WTC11 (cell line): ENCODE data around the gene ARHGAP18. TPM values are rescaled to one million over a fixed set of nuclear protein-coding genes. Genes with fewer than 3 reads are reported as not detected.

ENCODE experiments used
- ATAC-seq: fragments of 200-7000 bp; cut with Tn5 transposase; 2 replicates; pipeline ENCODE4 v1.10.0; 2021; ENCODE audit warnings: mild to moderate bottlenecking, moderate library complexity
- CTCF ChIA-PET: fragments of 300-600 bp; sonication (Branson Sonifier 250); formaldehyde crosslinking; loops from one replicate; lab custom pipeline; 2021; ENCODE audit warnings: antibody characterized with exemption; lab: Charles Lee
- POLR2A ChIA-PET: fragments of 350-600 bp; sonication (Branson Sonifier 250); formaldehyde crosslinking; loops from one replicate; lab custom pipeline; 2021; ENCODE audit warnings: antibody characterized with exemption; lab: Charles Lee
- DNase-seq: peaks from one replicate; pipeline ENCODE4 v3.0.0; 2021; ENCODE audit warnings: low spot score
- H3K27ac Mint-ChIP-seq: 2 replicates; pipeline ENCODE4 v1.8.0; 2021; ENCODE audit warnings: mixed read lengths
- H3K27me3 Mint-ChIP-seq: 2 replicates; pipeline ENCODE4 v1.8.0; 2021; ENCODE audit warnings: low read depth, mild to moderate bottlenecking, moderate library complexity, mixed read lengths
- H3K36me3 Mint-ChIP-seq: 2 replicates; pipeline ENCODE4 v1.8.0; 2021; ENCODE audit warnings: mixed read lengths
- H3K4me1 Mint-ChIP-seq: 2 replicates; pipeline ENCODE4 v1.8.0; 2022; ENCODE audit warnings: mixed read lengths
- H3K4me3 Mint-ChIP-seq: 2 replicates; pipeline ENCODE4 v1.8.0; 2021; ENCODE audit warnings: mild to moderate bottlenecking, moderate library complexity, mixed read lengths
- H3K9me3 Mint-ChIP-seq: 2 replicates; pipeline ENCODE4 v1.8.0; 2021; ENCODE audit warnings: mixed read lengths
- ELF4 ChIP-seq: sonication (generic); formaldehyde crosslinking; IDR thresholded peaks from 2 replicates; pipeline ENCODE4 v1.8.1; 2022; ENCODE audit warnings: low read depth, mild to moderate bottlenecking, moderate library complexity, missing genetic modification reagents
- FOXJ3 ChIP-seq: sonication (generic); formaldehyde crosslinking; IDR thresholded peaks from 2 replicates; pipeline ENCODE4 v1.9.0; 2021; ENCODE audit warnings: missing genetic modification reagents, mild to moderate bottlenecking, borderline replicate concordance
- HMGA2 ChIP-seq: fragments of 250-450 bp; sonication (Bioruptor Pico); IDR thresholded peaks from 2 replicates; pipeline ENCODE4 v1.4.0; 2021; ENCODE audit warnings: mild to moderate bottlenecking, moderate library complexity
- IRF2 ChIP-seq: sonication (generic); formaldehyde crosslinking; IDR thresholded peaks from 2 replicates; pipeline ENCODE4 v1.8.0; 2022; ENCODE audit warnings: low read depth, missing genetic modification reagents, borderline replicate concordance
- KAT7 ChIP-seq: sonication (generic); formaldehyde crosslinking; IDR thresholded peaks from 2 replicates; pipeline ENCODE4 v1.8.1; 2023; ENCODE audit warnings: missing genetic modification reagents, mild to moderate bottlenecking, borderline replicate concordance
- MYBL2 ChIP-seq: sonication (generic); formaldehyde crosslinking; IDR thresholded peaks from 2 replicates; pipeline ENCODE4 v1.8.1; 2023; ENCODE audit warnings: mild to moderate bottlenecking, moderate library complexity, missing genetic modification reagents
- NFYB ChIP-seq: sonication (generic); formaldehyde crosslinking; conservative IDR thresholded peaks from 2 replicates; pipeline ENCODE4 v1.8.0; 2022; ENCODE audit warnings: low read depth, missing genetic modification reagents
- NR3C1 ChIP-seq: sonication (generic); formaldehyde crosslinking; conservative IDR thresholded peaks from 2 replicates; pipeline ENCODE4 v1.8.1; 2023; ENCODE audit warnings: low read depth, mild to moderate bottlenecking, missing genetic modification reagents
- SMAD3 ChIP-seq: sonication (generic); formaldehyde crosslinking; IDR thresholded peaks from 2 replicates; pipeline ENCODE4 v1.8.0; 2022; ENCODE audit warnings: missing genetic modification reagents, mild to moderate bottlenecking, borderline replicate concordance
- SMAD4 ChIP-seq: sonication (generic); formaldehyde crosslinking; IDR thresholded peaks from 2 replicates; pipeline ENCODE4 v1.8.0; 2022; ENCODE audit warnings: mild to moderate bottlenecking, missing genetic modification reagents
- TCF7 ChIP-seq: sonication (generic); formaldehyde crosslinking; IDR thresholded peaks from 2 replicates; pipeline ENCODE4 v1.8.0; 2022; ENCODE audit warnings: mild to moderate bottlenecking, low read depth, missing genetic modification reagents, moderate library complexity
- TEAD1 ChIP-seq: sonication (generic); formaldehyde crosslinking; IDR thresholded peaks from 2 replicates; pipeline ENCODE4 v1.8.0; 2022; ENCODE audit warnings: mild to moderate bottlenecking, missing genetic modification reagents
- TP53 ChIP-seq: sonication (generic); formaldehyde crosslinking; IDR thresholded peaks from 2 replicates; pipeline ENCODE4 v1.8.1; 2023; ENCODE audit warnings: mild to moderate bottlenecking, missing genetic modification reagents
- ZNF219 ChIP-seq: sonication (generic); formaldehyde crosslinking; IDR thresholded peaks from 2 replicates; pipeline ENCODE4 v1.8.0; 2023; ENCODE audit warnings: missing genetic modification reagents, mild to moderate bottlenecking, borderline replicate concordance
- ZNF423 ChIP-seq: fragments of 250-450 bp; sonication (Bioruptor Pico); IDR thresholded peaks from 2 replicates; pipeline ENCODE4 v2.1.2; 2022; ENCODE audit warnings: mild to moderate bottlenecking, moderate library complexity
- total RNA-seq: library from RNA; stranded (reverse); gene quantifications from 3 replicates; pipeline ENCODE4 v1.2.3, GENCODE V29; 2021
- TF ChIP-seq, protein P1 (sequence below): sonication (generic); formaldehyde crosslinking; IDR thresholded peaks from 2 replicates; pipeline ENCODE4 v1.8.0; 2022; ENCODE audit warnings: mild to moderate bottlenecking, missing genetic modification reagents
- TF ChIP-seq, protein P2 (sequence below): sonication (generic); formaldehyde crosslinking; IDR thresholded peaks from 2 replicates; pipeline ENCODE4 v1.8.1; 2023; ENCODE audit warnings: mild to moderate bottlenecking, missing genetic modification reagents
- TF ChIP-seq, protein P3 (sequence below): fragments of 250-450 bp; sonication (Bioruptor Pico); conservative IDR thresholded peaks from 2 replicates; pipeline ENCODE4 v1.9.0; 2021; ENCODE audit warnings: mild to moderate bottlenecking
- TF ChIP-seq, protein P4 (sequence below): fragments of 250-450 bp; sonication (Bioruptor Pico); IDR thresholded peaks from 2 replicates; pipeline ENCODE4 v2.1.2; 2022; ENCODE audit warnings: mild to moderate bottlenecking, moderate library complexity
- TF ChIP-seq, protein P5 (sequence below): sonication (generic); formaldehyde crosslinking; IDR thresholded peaks from 2 replicates; pipeline ENCODE4 v1.8.1; 2022; ENCODE audit warnings: missing genetic modification reagents, borderline replicate concordance

Gene ARHGAP18
- total RNA-seq, 1 experiment from 2014 or later: 4.6 TPM

DNA sequence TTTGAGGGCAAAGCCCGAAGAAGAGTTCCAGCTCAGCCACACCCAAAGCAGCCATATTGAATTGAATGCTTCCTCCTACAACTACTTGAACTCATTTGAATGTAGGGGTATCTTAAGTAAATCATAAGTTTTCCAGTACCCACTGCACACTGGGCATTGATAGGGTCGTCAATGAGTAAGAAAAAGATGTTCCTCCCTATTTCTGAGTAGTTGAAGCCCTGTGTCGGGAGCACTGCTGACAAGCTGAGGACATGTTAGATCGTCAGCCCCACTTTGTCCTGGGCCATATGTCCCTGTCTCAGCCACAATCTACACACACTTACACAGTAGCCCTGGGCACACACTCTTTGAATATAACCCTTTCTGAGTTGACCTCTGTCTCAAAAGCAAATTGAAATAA is 105.7 kb downstream of the ARHGAP18 start:
- Mint-ChIP-seq H3K4me1 (peaks cover 26% of the 10 kb centered on the region), H3K27me3 (no peaks in the 10 kb centered on the region), H3K27ac (no peak overlapping the region), H3K9me3 (no peaks in the 10 kb centered on the region), H3K4me3 (no peak overlapping the region), H3K36me3 (no peaks in the 10 kb centered on the region)
- ATAC-seq: no peak
- no peak for DNase-seq
- ChIA-PET CTCF (no interaction called here), POLR2A (no interaction called here)
- TF ChIP-seq, protein P1, sequence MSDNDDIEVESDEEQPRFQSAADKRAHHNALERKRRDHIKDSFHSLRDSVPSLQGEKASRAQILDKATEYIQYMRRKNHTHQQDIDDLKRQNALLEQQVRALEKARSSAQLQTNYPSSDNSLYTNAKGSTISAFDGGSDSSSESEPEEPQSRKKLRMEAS (CRISPR knock-in tag): no peak
- no peak for TF ChIP-seq KAT7 (CRISPR knock-in tag)

DNA sequence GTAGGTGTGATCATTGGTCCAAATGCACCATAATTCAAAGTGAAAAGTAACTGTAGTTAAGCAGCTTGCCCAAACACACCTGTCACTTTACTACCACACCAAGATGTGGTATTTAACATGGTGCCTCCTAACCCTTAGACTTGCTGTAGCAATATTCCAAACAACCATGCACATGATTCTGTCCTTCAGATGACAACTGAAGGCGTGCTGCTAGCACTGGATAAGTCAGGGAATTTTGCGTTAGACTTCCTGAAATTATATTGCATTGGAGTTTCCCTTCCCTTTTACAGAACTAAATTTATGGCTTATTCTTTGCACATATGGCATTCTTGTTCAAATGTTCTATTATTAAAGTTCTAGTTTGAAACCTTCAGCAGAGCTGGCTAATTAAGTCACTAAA is 106.2 kb downstream of the ARHGAP18 start:
- ATAC-seq: no peak
- Mint-ChIP-seq H3K27me3 (no peaks in the 10 kb centered on the region), H3K36me3 (no peaks in the 10 kb centered on the region), H3K9me3 (no peaks in the 10 kb centered on the region), H3K4me3 (no peak overlapping the region), H3K27ac (no peak overlapping the region), H3K4me1 (peaks cover 22% of the 10 kb centered on the region)
- ChIA-PET POLR2A (no interaction called here), CTCF (no interaction called here)
- DNase-seq: no peak
- TF ChIP-seq NFYB (CRISPR knock-in tag) (no peak), TP53 (CRISPR knock-in tag) (no peak), NR3C1 (no peak), SMAD4 (CRISPR knock-in tag) (no peak), ELF4 (CRISPR knock-in tag) (no peak), HMGA2 (no peak), ZNF219 (no peak), IRF2 (no peak), FOXJ3 (CRISPR knock-in tag) (no peak), TCF7 (no peak), TEAD1 (CRISPR knock-in tag) (no peak), ZNF423 (CRISPR knock-in tag) (no peak), SMAD3 (CRISPR knock-in tag) (no peak), MYBL2 (CRISPR knock-in tag) (no peak)
- TF ChIP-seq, protein P2, sequence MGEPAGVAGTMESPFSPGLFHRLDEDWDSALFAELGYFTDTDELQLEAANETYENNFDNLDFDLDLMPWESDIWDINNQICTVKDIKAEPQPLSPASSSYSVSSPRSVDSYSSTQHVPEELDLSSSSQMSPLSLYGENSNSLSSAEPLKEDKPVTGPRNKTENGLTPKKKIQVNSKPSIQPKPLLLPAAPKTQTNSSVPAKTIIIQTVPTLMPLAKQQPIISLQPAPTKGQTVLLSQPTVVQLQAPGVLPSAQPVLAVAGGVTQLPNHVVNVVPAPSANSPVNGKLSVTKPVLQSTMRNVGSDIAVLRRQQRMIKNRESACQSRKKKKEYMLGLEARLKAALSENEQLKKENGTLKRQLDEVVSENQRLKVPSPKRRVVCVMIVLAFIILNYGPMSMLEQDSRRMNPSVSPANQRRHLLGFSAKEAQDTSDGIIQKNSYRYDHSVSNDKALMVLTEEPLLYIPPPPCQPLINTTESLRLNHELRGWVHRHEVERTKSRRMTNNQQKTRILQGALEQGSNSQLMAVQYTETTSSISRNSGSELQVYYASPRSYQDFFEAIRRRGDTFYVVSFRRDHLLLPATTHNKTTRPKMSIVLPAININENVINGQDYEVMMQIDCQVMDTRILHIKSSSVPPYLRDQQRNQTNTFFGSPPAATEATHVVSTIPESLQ (CRISPR knock-in tag): no peak
- TF ChIP-seq, protein P1 (CRISPR knock-in tag): no peak
- TF ChIP-seq, protein P3, sequence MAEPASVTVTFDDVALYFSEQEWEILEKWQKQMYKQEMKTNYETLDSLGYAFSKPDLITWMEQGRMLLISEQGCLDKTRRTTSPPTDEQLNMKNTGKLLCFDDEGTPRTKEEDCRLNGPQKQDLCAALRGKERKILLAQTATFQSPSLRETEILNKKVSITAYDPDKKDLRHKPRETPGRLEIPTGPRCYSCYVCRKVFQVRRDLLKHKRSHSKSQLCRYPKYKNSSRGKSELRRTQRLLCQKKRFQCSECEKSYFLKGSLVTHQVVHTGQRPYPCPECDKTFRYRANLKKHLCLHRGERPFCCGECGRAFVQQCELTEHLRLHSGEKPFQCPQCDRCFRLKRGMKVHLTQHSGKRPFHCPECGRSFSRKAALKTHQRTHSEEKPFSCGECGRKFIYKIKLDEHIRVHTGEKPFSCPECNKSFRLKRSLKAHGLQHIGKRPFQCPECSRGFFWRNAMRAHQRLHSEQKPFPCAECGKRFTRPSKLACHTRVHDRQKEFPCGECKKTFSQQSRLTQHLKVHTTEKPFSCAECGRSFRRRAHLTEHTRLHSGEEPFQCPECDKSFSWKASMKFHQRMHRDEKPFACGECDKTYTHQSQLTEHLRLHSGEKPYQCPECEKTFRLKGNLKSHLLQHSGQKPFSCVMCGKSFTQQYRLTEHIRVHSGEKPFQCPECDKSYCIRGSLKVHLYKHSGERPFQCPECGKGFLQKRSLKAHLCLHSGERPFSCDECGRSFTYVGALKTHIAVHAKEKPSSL (CRISPR knock-in tag): no peak
- TF ChIP-seq, protein P4, sequence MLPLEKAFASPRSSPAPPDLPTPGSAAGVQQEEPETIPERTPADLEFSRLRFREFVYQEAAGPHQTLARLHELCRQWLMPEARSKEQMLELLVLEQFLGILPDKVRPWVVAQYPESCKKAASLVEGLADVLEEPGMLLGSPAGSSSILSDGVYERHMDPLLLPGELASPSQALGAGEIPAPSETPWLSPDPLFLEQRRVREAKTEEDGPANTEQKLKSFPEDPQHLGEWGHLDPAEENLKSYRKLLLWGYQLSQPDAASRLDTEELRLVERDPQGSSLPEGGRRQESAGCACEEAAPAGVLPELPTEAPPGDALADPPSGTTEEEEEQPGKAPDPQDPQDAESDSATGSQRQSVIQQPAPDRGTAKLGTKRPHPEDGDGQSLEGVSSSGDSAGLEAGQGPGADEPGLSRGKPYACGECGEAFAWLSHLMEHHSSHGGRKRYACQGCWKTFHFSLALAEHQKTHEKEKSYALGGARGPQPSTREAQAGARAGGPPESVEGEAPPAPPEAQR (CRISPR knock-in tag): no peak
- TF ChIP-seq, protein P5, sequence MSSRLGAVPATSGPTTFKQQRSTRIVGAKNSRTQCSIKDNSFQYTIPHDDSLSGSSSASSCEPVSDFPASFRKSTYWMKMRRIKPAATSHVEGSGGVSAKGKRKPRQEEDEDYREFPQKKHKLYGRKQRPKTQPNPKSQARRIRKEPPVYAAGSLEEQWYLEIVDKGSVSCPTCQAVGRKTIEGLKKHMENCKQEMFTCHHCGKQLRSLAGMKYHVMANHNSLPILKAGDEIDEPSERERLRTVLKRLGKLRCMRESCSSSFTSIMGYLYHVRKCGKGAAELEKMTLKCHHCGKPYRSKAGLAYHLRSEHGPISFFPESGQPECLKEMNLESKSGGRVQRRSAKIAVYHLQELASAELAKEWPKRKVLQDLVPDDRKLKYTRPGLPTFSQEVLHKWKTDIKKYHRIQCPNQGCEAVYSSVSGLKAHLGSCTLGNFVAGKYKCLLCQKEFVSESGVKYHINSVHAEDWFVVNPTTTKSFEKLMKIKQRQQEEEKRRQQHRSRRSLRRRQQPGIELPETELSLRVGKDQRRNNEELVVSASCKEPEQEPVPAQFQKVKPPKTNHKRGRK: no peak
